H1 (cell line): ENCODE data around the gene DEFB129. TPM values are rescaled to one million over a fixed set of nuclear protein-coding genes. Genes with fewer than 3 reads are reported as not detected.

Experiments
- CTCF ChIA-PET: fragments of 300-600 bp; sonication (Branson Sonifier 250); formaldehyde crosslinking; loops from one replicate; lab custom pipeline; 2021; ENCODE audit not compliant: partially characterized antibody; lab: Charles Lee
- POLR2A ChIA-PET: fragments of 300-600 bp; sonication (Branson Sonifier 250); formaldehyde crosslinking; loops from one replicate; lab custom pipeline; 2021; ENCODE audit warnings: inconsistent platforms; ENCODE audit not compliant: partially characterized antibody; lab: Charles Lee
- DNase-seq, 2 experiments: peaks; one replicate each; pipeline versions ENCODE4 v3.0.0 to v3.0.0-alpha.2; 2010 to 2022; ENCODE audit warnings: low spot score in 2 of 2, low read depth in 1 of 2, mixed read lengths in 1 of 2
- FAIRE-seq: peaks from 2 replicates; lab custom pipeline; 2011; peaks lifted over from hg19 to GRCh38; lab: Jason Lieb, UNC
- H2AFZ ChIP-seq: 2 replicates; pipeline ENCODE4 v1.8.1; 2012; ENCODE audit warnings: low read length, inconsistent platforms
- H2AK5ac ChIP-seq: 2 replicates; pipeline ENCODE4 v1.6.1; 2013; ENCODE audit warnings: low read depth, low read length
- H2BK120ac ChIP-seq: replicated peaks from 2 replicates; pipeline ENCODE3; 2013; ENCODE audit warnings: low read depth, low read length, inconsistent platforms
- H2BK12ac ChIP-seq: 2 replicates; pipeline ENCODE4 v1.6.1; 2013; ENCODE audit warnings: low read depth, low read length
- H2BK15ac ChIP-seq: 2 replicates; pipeline ENCODE4 v1.6.1; 2013; ENCODE audit warnings: low read length
- H2BK20ac ChIP-seq: 2 replicates; pipeline ENCODE4 v1.6.1; 2013; ENCODE audit warnings: low read length
- H2BK5ac ChIP-seq: 2 replicates; pipeline ENCODE4 v1.6.1; 2013; ENCODE audit warnings: low read depth, low read length
- H3K14ac ChIP-seq: 2 replicates; pipeline ENCODE4 v1.6.1; 2013; ENCODE audit warnings: inconsistent platforms; ENCODE audit not compliant: insufficient read length
- H3K18ac ChIP-seq: 2 replicates; pipeline ENCODE4 v1.6.1; 2013; ENCODE audit warnings: low read length; ENCODE audit errors: extremely low read depth
- H3K23ac ChIP-seq: 2 replicates; pipeline ENCODE4 v1.6.1; 2013; ENCODE audit warnings: inconsistent platforms; ENCODE audit not compliant: insufficient read length
- H3K23me2 ChIP-seq: 2 replicates; pipeline ENCODE4 v1.6.1; 2013; ENCODE audit warnings: low read depth, low read length
- H3K27ac ChIP-seq: 2 replicates; pipeline ENCODE4 v1.6.1; 2011; ENCODE audit warnings: low read depth, low read length, inconsistent platforms
- H3K27me3 ChIP-seq, 4 experiments: replicated peaks in 1 of 4; 1 replicate in 1 of 4; 2 replicates in 3 of 4; pipeline versions ENCODE4 v1.6.1 to v1.8.1; 2011 to 2013; ENCODE audit warnings: low read length in 3 of 4, mild to moderate bottlenecking in 3 of 4, inconsistent platforms in 2 of 4, mixed read lengths in 2 of 4, moderate library complexity in 1 of 4; ENCODE audit not compliant: control insufficient read depth in 3 of 4, insufficient read depth in 3 of 4; ENCODE audit errors: extremely low read depth in 1 of 4
- H3K36me3 ChIP-seq, 4 experiments: 2 replicates each; pipeline versions ENCODE4 v1.6.1 to v1.8.1; 2011 to 2013; ENCODE audit warnings: mild to moderate bottlenecking in 4 of 4, low read length in 3 of 4, moderate library complexity in 2 of 4, control low read depth in 1 of 4, inconsistent platforms in 1 of 4; ENCODE audit not compliant: insufficient read depth in 4 of 4, control insufficient read depth in 2 of 4
- H3K4ac ChIP-seq: replicated peaks from 2 replicates; pipeline ENCODE3; 2013; ENCODE audit warnings: low read length, low read depth, mixed read lengths, inconsistent platforms; ENCODE audit not compliant: insufficient read length
- H3K4me1 ChIP-seq, 4 experiments: replicated peaks in 1 of 4; 1 replicate in 1 of 4; 2 replicates in 3 of 4; pipeline versions ENCODE4 v1.6.1 to v1.8.1; 2011 to 2013; ENCODE audit warnings: low read length in 3 of 4, inconsistent platforms in 2 of 4, mixed read lengths in 1 of 4; ENCODE audit not compliant: insufficient read depth in 4 of 4, control insufficient read depth in 3 of 4
- H3K4me2 ChIP-seq, 2 experiments: 2 replicates each; pipeline versions ENCODE4 v1.6.1 to v1.8.1; 2011 to 2013; ENCODE audit warnings: low read depth in 2 of 2, low read length in 2 of 2, control low read depth in 1 of 2, inconsistent platforms in 1 of 2, mild to moderate bottlenecking in 1 of 2; ENCODE audit not compliant: insufficient read depth in 1 of 2
- H3K4me3 ChIP-seq, 4 experiments: fragments of 200-600, 300-600 bp in 1 of 4; sonication (generic), shearing (Covaris generic), sonication (Bioruptor Twin) in 1 of 4; 2 replicates each; pipeline versions ENCODE4 v1.5.1 to v1.8.1; 2011 to 2016; ENCODE audit warnings: low read length in 4 of 4, low read depth in 3 of 4, control low read depth in 2 of 4, inconsistent platforms in 2 of 4, mild to moderate bottlenecking in 2 of 4, mixed read lengths in 1 of 4, moderate library complexity in 1 of 4; ENCODE audit not compliant: insufficient read depth in 2 of 4; ENCODE audit errors: extremely low read depth in 1 of 4
- H3K56ac ChIP-seq: replicated peaks from 2 replicates; pipeline ENCODE3; 2013; ENCODE audit warnings: low read depth, mild to moderate bottlenecking, mixed read lengths, low read length, inconsistent platforms; ENCODE audit not compliant: insufficient read length
- H3K79me1 ChIP-seq: 2 replicates; pipeline ENCODE4 v1.6.1; 2013; ENCODE audit warnings: low read depth, low read length, control low read depth
- H3K79me2 ChIP-seq, 2 experiments: 2 replicates each; pipeline versions ENCODE4 v1.6.1 to v1.8.1; 2012 to 2013; ENCODE audit warnings: low read length in 2 of 2, mild to moderate bottlenecking in 2 of 2, inconsistent platforms in 1 of 2; ENCODE audit not compliant: insufficient read depth in 2 of 2, control insufficient read depth in 1 of 2
- H3K9ac ChIP-seq, 4 experiments: replicated peaks in 1 of 4; 1 replicate in 1 of 4; 2 replicates in 3 of 4; pipeline versions ENCODE4 v1.6.1 to v1.8.1; 2011 to 2013; ENCODE audit warnings: low read depth in 3 of 4, low read length in 3 of 4, control low read depth in 2 of 4, mild to moderate bottlenecking in 2 of 4, moderate library complexity in 2 of 4, inconsistent platforms in 1 of 4; ENCODE audit errors: extremely low read depth in 1 of 4
- H3K9me3 ChIP-seq, 2 experiments: 2 replicates each; pipeline versions ENCODE4 v1.6.1 to v1.8.1; 2012 to 2013; ENCODE audit warnings: mild to moderate bottlenecking in 2 of 2, moderate library complexity in 2 of 2, control low read depth in 1 of 2, inconsistent platforms in 1 of 2, low read depth in 1 of 2, low read length in 1 of 2, mixed read lengths in 1 of 2; ENCODE audit not compliant: insufficient read depth in 2 of 2
- H4K20me1 ChIP-seq, 2 experiments: replicated peaks in 1 of 2; 2 replicates each; pipeline versions ENCODE3 to v1.8.1; 2011 to 2013; ENCODE audit warnings: inconsistent platforms in 2 of 2, low read length in 2 of 2, mild to moderate bottlenecking in 1 of 2; ENCODE audit not compliant: insufficient read depth in 2 of 2, control insufficient read depth in 1 of 2
- H4K5ac ChIP-seq: 2 replicates; pipeline ENCODE4 v1.6.1; 2013; ENCODE audit warnings: low read length, low read depth, mixed read lengths, inconsistent platforms; ENCODE audit not compliant: insufficient read length
- H4K8ac ChIP-seq: 2 replicates; pipeline ENCODE4 v1.8.0; 2013; ENCODE audit warnings: mild to moderate bottlenecking, moderate library complexity, low read length, inconsistent platforms; ENCODE audit not compliant: insufficient read depth; ENCODE audit errors: extremely low read depth
- H4K91ac ChIP-seq: replicated peaks from 2 replicates; pipeline ENCODE3; 2013; ENCODE audit warnings: low read length, mixed read lengths, inconsistent platforms; ENCODE audit not compliant: insufficient read length
- GABPA ChIP-seq: IDR thresholded peaks from 2 replicates; pipeline ENCODE4 v1.6.1; 2011; ENCODE audit warnings: mild to moderate bottlenecking, low read length, moderate library complexity, borderline replicate concordance; ENCODE audit not compliant: insufficient read depth
- RBBP5 ChIP-seq: IDR thresholded peaks from 2 replicates; pipeline ENCODE4 v1.7.1; 2012; ENCODE audit warnings: low read depth, mild to moderate bottlenecking, inconsistent platforms, low read length, moderate library complexity, borderline replicate concordance
- WGBS, 2 experiments: shearing (Covaris generic) in 1 of 2; methylation state at CpG; one replicate each; pipeline versions ENCODE4 v1.1.6 to v1.1.7; 2013 to 2015; ENCODE audit warnings: low lambda C conversion rate in 2 of 2, mixed read lengths in 2 of 2, inconsistent platforms in 1 of 2, low coverage in 1 of 2, missing lambda C conversion rate in 1 of 2; ENCODE audit not compliant: insufficient replicate concordance in 2 of 2, insufficient coverage in 1 of 2, insufficient read length in 1 of 2; ENCODE audit errors: extremely low coverage in 1 of 2, missing lambda C conversion rate in 1 of 2; 5-methylcytosine and 5-hydroxymethylcytosine counted together
- polyA plus RNA-seq, 7 experiments: library from polyadenylated mRNA; depleted of rRNA in 3 of 7; stranded (reverse) in 5 of 7; unstranded in 2 of 7; fragments of >200 nt in 5 of 7; fragments of 200-250 nt in 2 of 7; gene quantifications; 1 replicate in 5 of 7; 2 replicates in 1 of 7; 4 replicates in 1 of 7; pipeline versions ENCODE4 v1.2.1 to v1.2.3, GENCODE V29; 2011 to 2013; ENCODE audit warnings: missing spikeins in 2 of 7, mixed read lengths in 2 of 7
- total RNA-seq: library from RNA; stranded (reverse); fragmentation: NEBNext Ultra II Directional; extraction: Animal tissue kit (Norgen Biotek cat#: 25700); gene quantifications from 2 replicates; pipeline ENCODE4 v1.2.1, GENCODE V29; 2021
- TF ChIP-seq, protein P1 (sequence below): IDR thresholded peaks from 2 replicates; pipeline ENCODE4 v1.6.1; 2012; ENCODE audit warnings: inconsistent platforms

DEFB129 gene
- total and polyA plus RNA-seq, 2 of the 8 experiments (the other 6 are each of a cell fraction or from before 2014, with no cell fraction given): not detected

GRCh38 chr20:242905-243304 is 15.8 kb downstream of the DEFB129 start:
- Histone ChIP-seq H4K8ac (no peak overlapping the region), H3K27ac (no peak overlapping the region), H3K4ac (no peak overlapping the region), H4K20me1 (no peaks in the 10 kb centered on the region), H3K23me2 (no peaks in the 10 kb centered on the region), H3K36me3 (no peaks in the 10 kb centered on the region), H3K14ac (no peak overlapping the region), H4K91ac (no peak overlapping the region), H2BK12ac (no peak overlapping the region), H2BK5ac (no peak overlapping the region), H3K27me3 (peaks cover 0 to 4% (median 1%) of the 10 kb centered on the region in 4 experiments; a peak in 4 of 7 replicates), H2BK120ac (no peak overlapping the region), H3K79me2 (no peaks in the 10 kb centered on the region), H3K23ac (no peak overlapping the region), H3K4me2 (no peak overlapping the region), H3K18ac (no peak overlapping the region), H3K56ac (no peak overlapping the region), H3K9me3 (no peaks in the 10 kb centered on the region; a peak in 1 of 4 replicates), H2AK5ac (no peak overlapping the region), H4K5ac (no peak overlapping the region), H2BK20ac (no peak overlapping the region), H3K4me3 (no peak overlapping the region), H3K79me1 (no peaks in the 10 kb centered on the region), H2AFZ (no peak overlapping the region), H2BK15ac (no peak overlapping the region), H3K9ac (no peak overlapping the region), H3K4me1 (no peaks in the 10 kb centered on the region)
- WGBS, 2 experiments: 87% methylated on average over 2 of the region's 2 CpGs; no CpG with 5 or more reads in 1 of the 2 experiments
- POLR2A ChIA-PET: no interaction called here
- no peak for FAIRE-seq
- TF ChIP-seq, protein P1, sequence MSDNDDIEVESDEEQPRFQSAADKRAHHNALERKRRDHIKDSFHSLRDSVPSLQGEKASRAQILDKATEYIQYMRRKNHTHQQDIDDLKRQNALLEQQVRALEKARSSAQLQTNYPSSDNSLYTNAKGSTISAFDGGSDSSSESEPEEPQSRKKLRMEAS: no peak
- no peak for TF ChIP-seq RBBP5
- TF ChIP-seq GABPA: no peak
- CTCF ChIA-PET: interaction anchor here (0.7 to 1.3 kb wide), 3 partner anchors 11 to 58 kb away, joined by 3 read pairs; no protein-coding TSS in a partner anchor
- no peak for DNase-seq
